ENCODE measurements around the gene ZDHHC22. TPM values are rescaled to one million over a fixed set of nuclear protein-coding genes. Genes with fewer than 3 reads are reported as not detected.

ZDHHC22 gene
- total RNA-seq, 1 experiment from 2014 or later, result 11.3 TPM

GRCh38 chr14:77184396-77185092, 43.0 kb upstream of the ZDHHC22 start:
- no peak overlapping the region for H4K8ac ChIP-seq (replicated peaks; ENCODE audit: insufficient read length, low read depth, low read length)
- no peak overlapping the region for H3K4ac ChIP-seq (ENCODE audit: low read depth, low read length)
- H3K9me3 Mint-ChIP-seq, result no peaks in the 10 kb centered on the region
- peaks cover 9% of the 10 kb centered on the region for H3K27me3 Mint-ChIP-seq (ENCODE audit: low read depth)
- no peak overlapping the region; a peak in 1 of 7 replicates for H3K27ac Mint-ChIP-seq
- no peak for TF ChIP-seq CTCF (conservative IDR thresholded peaks at IDR 0.05)
- H3K79me1 ChIP-seq (ENCODE audit: insufficient read depth, low read depth, low read length, poor library complexity, severe bottlenecking), result no peaks in the 10 kb centered on the region
- DNase-seq, result no peak
- no peaks in the 10 kb centered on the region for H4K20me1 ChIP-seq (ENCODE audit: control insufficient read depth, insufficient read depth, insufficient read length)
- peaks cover 19 to 32% of the 10 kb centered on the region in 2 experiments for H3K4me1 Mint-ChIP-seq
- H3K4me3 Mint-ChIP-seq, result no peak overlapping the region
- H4K5ac ChIP-seq (ENCODE audit: insufficient read length, low read depth, low read length), result no peak overlapping the region
- H3K56ac ChIP-seq (ENCODE audit: insufficient read length, low read depth, low read length), result no peak overlapping the region
- H3K36me3 Mint-ChIP-seq (ENCODE audit: insufficient read depth in 1 of 3, low read depth in 3 of 3), result no peaks in the 10 kb centered on the region
- no peak overlapping the region for H2AFZ ChIP-seq (ENCODE audit: low read length)
- no peak overlapping the region for H2BK5ac ChIP-seq (ENCODE audit: insufficient read length, low read length)
- no peak overlapping the region for H2BK15ac ChIP-seq (ENCODE audit: low read depth, low read length)
- H3K9me3 ChIP-seq (ENCODE audit: control insufficient read depth, low read depth, low read length), result no peaks in the 10 kb centered on the region
- no peak overlapping the region for H2BK12ac ChIP-seq (ENCODE audit: insufficient read length, low read depth, low read length)
- no peaks in the 10 kb centered on the region for H3K79me2 ChIP-seq (ENCODE audit: insufficient read depth, low read length)
- H4K91ac ChIP-seq (ENCODE audit: insufficient read length, low read depth, low read length), result no peak overlapping the region
- WGBS (ENCODE audit: extremely low coverage, insufficient read length, low lambda C conversion rate), result no CpG with 5 or more reads among the region's 11 CpGs
- no peak overlapping the region for H2AK5ac ChIP-seq (ENCODE audit: insufficient read length, low read length)
- no peak overlapping the region for H3K9ac ChIP-seq (ENCODE audit: extremely low read depth, insufficient read length, low read length)
- no peak overlapping the region for H3K23ac ChIP-seq (ENCODE audit: insufficient read length, low read depth, low read length)
- no peak overlapping the region for H3T11ph ChIP-seq (ENCODE audit: low read length)
- no peak overlapping the region for H3K4me2 ChIP-seq (ENCODE audit: insufficient read depth, insufficient read length, low read length)
- no peak overlapping the region for H3K27ac ChIP-seq (ENCODE audit: insufficient read length, low read depth, low read length)
- H3K14ac ChIP-seq (ENCODE audit: insufficient read depth, low read length), result no peak overlapping the region
- H3K27me3 ChIP-seq (ENCODE audit: insufficient read depth, low read length), result no peaks in the 10 kb centered on the region
- H2BK20ac ChIP-seq (ENCODE audit: low read depth, low read length, poor library complexity, severe bottlenecking), result no peak overlapping the region
- H3K4me1 ChIP-seq (ENCODE audit: insufficient read depth, low read length), result peaks cover 3% of the 10 kb centered on the region; the same call in 1 of the 2 replicates
- peaks cover 8% of the 10 kb centered on the region for H3K23me2 ChIP-seq (ENCODE audit: insufficient read length, low read depth, low read length, poor library complexity, severe bottlenecking)
- H3K18ac ChIP-seq (ENCODE audit: insufficient read length, low read depth, low read length), result no peak overlapping the region
- H2BK120ac ChIP-seq (ENCODE audit: low read depth, low read length, poor library complexity, severe bottlenecking), result no peak overlapping the region

All from H9 (cell line).